HepG2 (cell line): Measurements from ENCODE around the gene ADAMTSL4. TPM values are rescaled to one million over a fixed set of nuclear protein-coding genes. Genes with fewer than 3 reads are reported as not detected.

ENCODE experiments used
- ATAC-seq: fragments of 200-7000 bp; cut with Tn5 transposase; 3 replicates; pipeline ENCODE4 v1.9.1; 2020; ENCODE audit warnings: mild to moderate bottlenecking, moderate library complexity
- BruUV-seq: library from RNA; stranded (reverse); fragments of 400-500 nt; replicated peaks from 2 replicates; lab custom pipeline; 2021; lab: Mats Ljungman, UMichigan
- CTCF ChIA-PET: fragments of 300-600 bp; formaldehyde crosslinking; extraction: SDS; loops from one replicate; lab custom pipeline; 2021; ENCODE audit warnings: low total read pairs, inconsistent platforms, low intra/inter-chr PET ratio; lab: Yijun Ruan, JAX
- POLR2A ChIA-PET: fragments of 350-600 bp; sonication (Branson Sonifier 250); formaldehyde crosslinking; loops from one replicate; lab custom pipeline; 2020; ENCODE audit warnings: antibody characterized with exemption, inconsistent platforms; lab: Yijun Ruan, JAX
- DNase-seq: peaks from one replicate; pipeline ENCODE4 v3.0.0-alpha.2; 2015; ENCODE audit warnings: low spot score
- FAIRE-seq: peaks from 3 replicates; lab custom pipeline; 2011; peaks lifted over from hg19 to GRCh38; lab: Jason Lieb, UNC
- H2AFZ ChIP-seq: one replicate; pipeline ENCODE4 v1.6.1; 2011; ENCODE audit warnings: low read length, inconsistent platforms
- H3K27ac ChIP-seq: fragments of 300-600 bp; 3 replicates; pipeline ENCODE4 v1.8.0; 2011; ENCODE audit warnings: mixed run types, mild to moderate bottlenecking, mixed read lengths, low read length, inconsistent platforms; ENCODE audit not compliant: insufficient read depth; ENCODE audit errors: extremely low read length
- H3K27me3 ChIP-seq, 2 experiments: fragments of 200-600 bp in 1 of 2; 2 replicates in 1 of 2; 3 replicates in 1 of 2; pipeline versions ENCODE4 v1.6.0 to v1.8.0; 2011; ENCODE audit warnings: low read length in 2 of 2, mild to moderate bottlenecking in 2 of 2, moderate library complexity in 2 of 2, inconsistent platforms in 1 of 2; ENCODE audit not compliant: insufficient read depth in 2 of 2, control insufficient read depth in 1 of 2
- H3K36me3 ChIP-seq, 2 experiments: fragments of 200-600 bp in 1 of 2; replicated peaks in 1 of 2; 2 replicates in 1 of 2; 3 replicates in 1 of 2; pipeline versions ENCODE4 v1.5.1 to v1.8.0; 2011; ENCODE audit warnings: low read length in 2 of 2, inconsistent platforms in 1 of 2; ENCODE audit not compliant: insufficient read depth in 2 of 2, control insufficient read depth in 1 of 2
- H3K4me1 ChIP-seq: 2 replicates; pipeline ENCODE4 v1.5.1; 2012; ENCODE audit warnings: low read length, inconsistent platforms; ENCODE audit not compliant: insufficient read depth
- H3K4me2 ChIP-seq: 2 replicates; pipeline ENCODE4 v1.6.0; 2011; ENCODE audit warnings: low read depth, low read length, inconsistent platforms
- H3K4me3 ChIP-seq, 3 experiments: fragments of 200-600 bp in 1 of 3; sonication (generic), shearing (Covaris generic) in 1 of 3; replicated peaks in 1 of 3; 2 replicates each; pipeline ENCODE4 v1.5.1; 2011 to 2016; ENCODE audit warnings: low read length in 3 of 3, inconsistent platforms in 2 of 3, low read depth in 2 of 3, mild to moderate bottlenecking in 2 of 3, control low read depth in 1 of 3, mixed read lengths in 1 of 3; ENCODE audit not compliant: insufficient read depth in 1 of 3
- H3K79me2 ChIP-seq: one replicate; pipeline ENCODE4 v1.6.1; 2011; ENCODE audit warnings: low read length, inconsistent platforms; ENCODE audit not compliant: insufficient read depth
- H3K9ac ChIP-seq: 2 replicates; pipeline ENCODE4 v1.6.0; 2011; ENCODE audit warnings: mild to moderate bottlenecking, low read depth, low read length, inconsistent platforms; ENCODE audit not compliant: insufficient read depth
- H3K9me3 ChIP-seq: 2 replicates; pipeline ENCODE4 v1.5.1; 2012; ENCODE audit warnings: mild to moderate bottlenecking, low read length
- H4K20me1 ChIP-seq: 2 replicates; pipeline ENCODE4 v1.6.0; 2011; ENCODE audit warnings: inconsistent platforms, mild to moderate bottlenecking, low read length, moderate library complexity; ENCODE audit not compliant: insufficient read depth
- AGO2 ChIP-seq: fragments of 200-400 bp; formaldehyde crosslinking; optimal IDR thresholded peaks from 2 replicates; pipeline ENCODE3; 2017; ENCODE audit warnings: mild to moderate bottlenecking, low read depth, low read length, moderate library complexity
- HMGA1 ChIP-seq: sonication (generic); formaldehyde crosslinking; conservative IDR thresholded peaks from 2 replicates; pipeline ENCODE4 v1.4.0; 2020; ENCODE audit warnings: missing genetic modification reagents
- ZKSCAN1 ChIP-seq: fragments of 150-350 bp; IDR thresholded peaks from 2 replicates; pipeline ENCODE4 v1.6.1; 2014; ENCODE audit warnings: low read length
- ZNF17 ChIP-seq: sonication (generic); formaldehyde crosslinking; IDR thresholded peaks from 2 replicates; pipeline ENCODE4 v1.5.0; 2020; ENCODE audit warnings: mild to moderate bottlenecking, missing genetic modification reagents
- WGBS: methylation state at CpG from one replicate; pipeline ENCODE4 v1.1.6; 2017; ENCODE audit warnings: low lambda C conversion rate; 5-methylcytosine and 5-hydroxymethylcytosine counted together
- in situ Hi-C: cut with HindIII; loops from 2 replicates; pipeline ENCODE4 v1.10.0; 2017; ENCODE audit warnings: low pct_unique_long_range_greater_than_20kb; ENCODE audit not compliant: extremely low pct_ligation_motif_present
- intact Hi-C: fragments of 100-400 bp; cut with micrococcal nuclease; formaldehyde crosslinking; loops from one replicate; pipeline ENCODE4 v1.10.0; 2022; ENCODE audit not compliant: unreplicated experiment
- polyA plus RNA-seq, 8 experiments: library from polyadenylated mRNA; depleted of rRNA in 3 of 8; stranded (reverse) in 7 of 8; unstranded in 1 of 8; fragments of >200 nt; fragmentation: Illumina TruSeq in 4 of 8; extraction: Trizol in 4 of 8; gene quantifications; 2 replicates each; pipeline versions ENCODE4 v1.2.1 to v1.2.3, GENCODE V29; 2011 to 2016; ENCODE audit warnings: low read depth in 4 of 8, missing spikeins in 1 of 8, mixed read lengths in 1 of 8; ENCODE audit not compliant: insufficient read depth in 1 of 8
- total RNA-seq, 5 experiments: library from RNA; depleted of rRNA; stranded (reverse); fragments of >200 nt; fragmentation: Illumina TruSeq; extraction: Trizol; gene quantifications; 2 replicates each; pipeline ENCODE4 v1.2.3, GENCODE V29; 2016; ENCODE audit warnings: low read depth in 1 of 5
- TF ChIP-seq, protein P1 (sequence below): IDR thresholded peaks from 2 replicates; pipeline ENCODE4 v1.6.1; 2016
- TF ChIP-seq, protein P2 (sequence below): sonication (generic); formaldehyde crosslinking; IDR thresholded peaks from 2 replicates; pipeline ENCODE4 v1.5.0; 2020; ENCODE audit warnings: mild to moderate bottlenecking, missing genetic modification reagents

Gene ADAMTSL4
- total and polyA plus RNA-seq, 2 of the 13 experiments (the other 11 are each of a cell fraction or from before 2014, with no cell fraction given): 3.9 to 16.4 TPM

DNA sequence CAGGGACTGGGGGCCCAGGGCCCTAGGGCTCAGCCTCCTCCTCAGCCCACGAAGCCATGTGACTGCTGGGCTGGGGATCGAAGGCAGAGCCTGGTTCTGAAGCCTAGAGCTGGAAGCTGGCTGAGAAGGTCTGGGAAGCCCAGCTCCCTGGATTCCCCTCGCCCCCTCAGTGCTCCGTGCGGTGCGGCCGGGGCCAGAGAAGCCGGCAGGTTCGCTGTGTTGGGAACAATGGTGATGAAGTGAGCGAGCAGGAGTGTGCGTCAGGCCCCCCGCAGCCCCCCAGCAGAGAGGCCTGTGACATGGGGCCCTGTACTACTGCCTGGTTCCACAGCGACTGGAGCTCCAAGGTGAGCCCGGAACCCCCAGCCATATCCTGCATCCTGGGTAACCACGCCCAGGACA lies 9.1 kb downstream of the ADAMTSL4 start:
- WGBS: 78% methylated on average over 11 of the region's 15 CpGs
- H3K4me3 ChIP-seq: no peak overlapping the region
- no peak for DNase-seq
- CTCF ChIA-PET: no interaction called here
- H3K36me3 ChIP-seq: peaks cover 0 to 5% of the 10 kb centered on the region in 2 experiments; a peak in 2 of 5 replicates
- peaks cover 46% of the 10 kb centered on the region for H3K4me1 ChIP-seq
- no TSS peak for BruUV-seq
- no peak for FAIRE-seq
- H3K79me2 ChIP-seq: peaks cover 2% of the 10 kb centered on the region
- H3K9me3 ChIP-seq: no peaks in the 10 kb centered on the region
- intact Hi-C loops: loop anchor here (10.0 kb wide), 1 partner anchor 304 kb away; the partner anchor contains the start of gene CA14
- H3K27ac ChIP-seq: no peak overlapping the region
- H2AFZ ChIP-seq: no peak overlapping the region
- POLR2A ChIA-PET: interaction anchor here (1.3 to 6.8 kb wide), 2 partner anchors 7 to 22 kb away, joined by 4 to 88 read pairs; partner anchors contain the start of genes ADAMTSL4 and MCL1
- no peaks in the 10 kb centered on the region for H4K20me1 ChIP-seq
- ATAC-seq: no peak
- in situ Hi-C loops: no loop called here
- TF ChIP-seq, protein P1, sequence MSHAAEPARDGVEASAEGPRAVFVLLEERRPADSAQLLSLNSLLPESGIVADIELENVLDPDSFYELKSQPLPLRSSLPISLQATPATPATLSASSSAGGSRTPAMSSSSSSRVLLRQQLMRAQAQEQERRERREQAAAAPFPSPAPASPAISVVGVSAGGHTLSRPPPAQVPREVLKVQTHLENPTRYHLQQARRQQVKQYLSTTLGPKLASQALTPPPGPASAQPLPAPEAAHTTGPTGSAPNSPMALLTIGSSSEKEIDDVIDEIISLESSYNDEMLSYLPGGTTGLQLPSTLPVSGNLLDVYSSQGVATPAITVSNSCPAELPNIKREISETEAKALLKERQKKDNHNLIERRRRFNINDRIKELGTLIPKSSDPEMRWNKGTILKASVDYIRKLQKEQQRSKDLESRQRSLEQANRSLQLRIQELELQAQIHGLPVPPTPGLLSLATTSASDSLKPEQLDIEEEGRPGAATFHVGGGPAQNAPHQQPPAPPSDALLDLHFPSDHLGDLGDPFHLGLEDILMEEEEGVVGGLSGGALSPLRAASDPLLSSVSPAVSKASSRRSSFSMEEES (CRISPR knock-in tag): no peak
- no peak for TF ChIP-seq ZNF17 (CRISPR knock-in tag)
- no peak for TF ChIP-seq ZKSCAN1
- no peak for TF ChIP-seq HMGA1 (CRISPR knock-in tag)
- TF ChIP-seq, protein P2, sequence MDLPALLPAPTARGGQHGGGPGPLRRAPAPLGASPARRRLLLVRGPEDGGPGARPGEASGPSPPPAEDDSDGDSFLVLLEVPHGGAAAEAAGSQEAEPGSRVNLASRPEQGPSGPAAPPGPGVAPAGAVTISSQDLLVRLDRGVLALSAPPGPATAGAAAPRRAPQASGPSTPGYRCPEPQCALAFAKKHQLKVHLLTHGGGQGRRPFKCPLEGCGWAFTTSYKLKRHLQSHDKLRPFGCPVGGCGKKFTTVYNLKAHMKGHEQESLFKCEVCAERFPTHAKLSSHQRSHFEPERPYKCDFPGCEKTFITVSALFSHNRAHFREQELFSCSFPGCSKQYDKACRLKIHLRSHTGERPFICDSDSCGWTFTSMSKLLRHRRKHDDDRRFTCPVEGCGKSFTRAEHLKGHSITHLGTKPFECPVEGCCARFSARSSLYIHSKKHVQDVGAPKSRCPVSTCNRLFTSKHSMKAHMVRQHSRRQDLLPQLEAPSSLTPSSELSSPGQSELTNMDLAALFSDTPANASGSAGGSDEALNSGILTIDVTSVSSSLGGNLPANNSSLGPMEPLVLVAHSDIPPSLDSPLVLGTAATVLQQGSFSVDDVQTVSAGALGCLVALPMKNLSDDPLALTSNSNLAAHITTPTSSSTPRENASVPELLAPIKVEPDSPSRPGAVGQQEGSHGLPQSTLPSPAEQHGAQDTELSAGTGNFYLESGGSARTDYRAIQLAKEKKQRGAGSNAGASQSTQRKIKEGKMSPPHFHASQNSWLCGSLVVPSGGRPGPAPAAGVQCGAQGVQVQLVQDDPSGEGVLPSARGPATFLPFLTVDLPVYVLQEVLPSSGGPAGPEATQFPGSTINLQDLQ (CRISPR knock-in tag): no peak
- peak; percentile 31 for TF ChIP-seq AGO2
- TF ChIP-seq, all 625 proteins: peak for 1
- Histone ChIP-seq H3K27me3 (no peaks in the 10 kb centered on the region), H3K9ac (no peak overlapping the region), H3K4me2 (no peak overlapping the region)
